IMR-90 (cell line): ENCODE measurements around the gene BRINP3. TPM values are rescaled to one million over a fixed set of nuclear protein-coding genes. Genes with fewer than 3 reads are reported as not detected.

ENCODE experiments used
- ATAC-seq: fragments of 200-7000 bp; cut with Tn5 transposase; 2 replicates; pipeline ENCODE4 v1.9.1; 2020; ENCODE audit warnings: low read depth, mild to moderate bottlenecking, moderate library complexity
- BruUV-seq: library from RNA; stranded (reverse); fragments of 400-500 nt; replicated peaks from 2 replicates; lab custom pipeline; 2021; lab: Mats Ljungman, UMichigan
- CTCF ChIA-PET: fragments of 300-600 bp; formaldehyde crosslinking; extraction: SDS; loops from one replicate; lab custom pipeline; 2021; ENCODE audit warnings: antibody characterized with exemption; lab: Yijun Ruan, JAX
- POLR2A ChIA-PET: fragments of 300-600 bp; sonication (Branson Sonifier 250); formaldehyde crosslinking; loops from one replicate; lab custom pipeline; 2022; ENCODE audit warnings: antibody characterized with exemption; ENCODE audit not compliant: unreplicated experiment; lab: Charles Lee
- DNase-seq: peaks from one replicate; pipeline ENCODE4 v3.0.0; 2013
- H2AFZ ChIP-seq: replicated peaks from 2 replicates; pipeline ENCODE3; 2013; ENCODE audit warnings: low read length, mild to moderate bottlenecking; ENCODE audit not compliant: poor library complexity
- H2AK5ac ChIP-seq: 2 replicates; pipeline ENCODE4 v1.6.1; 2013; ENCODE audit warnings: low read depth, low read length, inconsistent platforms
- H2AK9ac ChIP-seq: replicated peaks from 2 replicates; pipeline ENCODE3; 2013; ENCODE audit warnings: mild to moderate bottlenecking, low read depth, low read length, moderate library complexity; ENCODE audit not compliant: poor library complexity
- H2BK120ac ChIP-seq: 2 replicates; pipeline ENCODE4 v1.6.1; 2013; ENCODE audit warnings: low read depth, low read length, inconsistent platforms
- H2BK15ac ChIP-seq: 3 replicates; pipeline ENCODE4 v1.6.1; 2013; ENCODE audit warnings: low read depth, low read length, inconsistent platforms
- H2BK20ac ChIP-seq: 2 replicates; pipeline ENCODE4 v1.6.1; 2013; ENCODE audit warnings: low read depth, mild to moderate bottlenecking, inconsistent platforms, low read length, moderate library complexity
- H2BK5ac ChIP-seq: 2 replicates; pipeline ENCODE4 v1.6.1; 2013; ENCODE audit warnings: mild to moderate bottlenecking, low read depth, low read length, inconsistent platforms; ENCODE audit not compliant: poor library complexity, severe bottlenecking
- H3K14ac ChIP-seq: replicated peaks from 2 replicates; pipeline ENCODE4 v1.6.1; 2013; ENCODE audit warnings: low read depth, low read length, inconsistent platforms
- H3K18ac ChIP-seq: 2 replicates; pipeline ENCODE4 v1.6.1; 2013; ENCODE audit warnings: low read depth, low read length, control low read depth
- H3K23ac ChIP-seq: 2 replicates; pipeline ENCODE4 v1.6.1; 2013; ENCODE audit warnings: low read depth, low read length, inconsistent platforms
- H3K27ac ChIP-seq: 2 replicates; pipeline ENCODE4 v1.5.1; 2013; ENCODE audit warnings: mild to moderate bottlenecking, control low read depth, low read length; ENCODE audit not compliant: insufficient read depth
- H3K27me3 ChIP-seq: 2 replicates; pipeline ENCODE4 v1.6.1; 2013; ENCODE audit warnings: low read length; ENCODE audit not compliant: control insufficient read depth, insufficient read depth
- H3K36me3 ChIP-seq: 2 replicates; pipeline ENCODE4 v1.6.1; 2013; ENCODE audit warnings: low read length, mixed read lengths; ENCODE audit not compliant: control insufficient read depth, insufficient read depth
- H3K4ac ChIP-seq: 2 replicates; pipeline ENCODE4 v1.6.1; 2013; ENCODE audit warnings: low read depth, low read length, inconsistent platforms
- H3K4me1 ChIP-seq: 2 replicates; pipeline ENCODE4 v1.6.1; 2013; ENCODE audit warnings: low read length, mixed read lengths; ENCODE audit not compliant: control insufficient read depth, insufficient read depth
- H3K4me2 ChIP-seq: 2 replicates; pipeline ENCODE4 v1.6.1; 2013; ENCODE audit warnings: low read depth, mild to moderate bottlenecking, control low read depth, low read length, moderate library complexity
- H3K4me3 ChIP-seq: 2 replicates; pipeline ENCODE4 v1.5.1; 2013; ENCODE audit warnings: low read depth, mild to moderate bottlenecking, control low read depth, low read length, moderate library complexity; ENCODE audit not compliant: insufficient read depth
- H3K56ac ChIP-seq: 2 replicates; pipeline ENCODE4 v1.6.1; 2013; ENCODE audit warnings: low read length, inconsistent platforms; ENCODE audit not compliant: insufficient read depth; ENCODE audit errors: extremely low read depth
- H3K79me1 ChIP-seq, 2 experiments: 2 replicates each; pipeline ENCODE4 v1.6.1; 2013; ENCODE audit warnings: low read length in 2 of 2, inconsistent platforms in 1 of 2, low read depth in 1 of 2
- H3K9ac ChIP-seq: 2 replicates; pipeline ENCODE4 v1.6.1; 2013; ENCODE audit warnings: low read depth, low read length, control low read depth
- H3K9me1 ChIP-seq: 2 replicates; pipeline ENCODE4 v1.6.1; 2013; ENCODE audit warnings: low read length, inconsistent platforms; ENCODE audit not compliant: insufficient read depth
- H3K9me3 ChIP-seq: 2 replicates; pipeline ENCODE4 v1.6.1; 2013; ENCODE audit warnings: low read length; ENCODE audit not compliant: control insufficient read depth, insufficient read depth
- H4K20me1 ChIP-seq: 2 replicates; pipeline ENCODE4 v1.6.1; 2013; ENCODE audit warnings: low read length, inconsistent platforms; ENCODE audit not compliant: insufficient read depth
- H4K5ac ChIP-seq: 2 replicates; pipeline ENCODE4 v1.6.1; 2013; ENCODE audit warnings: mild to moderate bottlenecking, low read depth, low read length, control low read depth
- H4K8ac ChIP-seq, 2 experiments: 2 replicates each; pipeline ENCODE4 v1.6.1; 2013; ENCODE audit warnings: low read depth in 2 of 2, low read length in 2 of 2, control low read depth in 1 of 2, inconsistent platforms in 1 of 2
- H4K91ac ChIP-seq: 2 replicates; pipeline ENCODE4 v1.6.1; 2013; ENCODE audit warnings: low read depth, low read length, inconsistent platforms; ENCODE audit not compliant: insufficient read depth
- CHD1 ChIP-seq: IDR thresholded peaks from 2 replicates; pipeline ENCODE4 v1.6.1; 2012; ENCODE audit warnings: low read depth, low read length, improper control_type of control experiment
- FOS ChIP-seq: fragments of 150-350 bp; IDR thresholded peaks from 2 replicates; pipeline ENCODE4 v1.6.1; 2016; ENCODE audit warnings: low read depth, low read length
- MAFK ChIP-seq: IDR thresholded peaks from 2 replicates; pipeline ENCODE4 v1.6.1; 2012; ENCODE audit warnings: low read depth, low read length, improper control_type of control experiment
- POLR2A ChIP-seq: IDR thresholded peaks from 2 replicates; pipeline ENCODE4 v1.6.1; 2012; ENCODE audit warnings: mild to moderate bottlenecking, low read depth, low read length
- RAD21 ChIP-seq: IDR thresholded peaks from 2 replicates; pipeline ENCODE4 v1.6.1; 2012; ENCODE audit warnings: low read length, improper control_type of control experiment
- SMC3 ChIP-seq: fragments of 150-350 bp; IDR thresholded peaks from 2 replicates; pipeline ENCODE4 v1.6.1; 2016; ENCODE audit warnings: low read depth, mild to moderate bottlenecking, antibody characterized with exemption, low read length, moderate library complexity
- WGBS, 2 experiments: methylation state at CpG; one replicate each; pipeline versions ENCODE4 v1.1.5 to v1.1.7; 2013; ENCODE audit warnings: missing lambda C conversion rate in 2 of 2; ENCODE audit not compliant: insufficient read length in 1 of 2; ENCODE audit errors: extremely low coverage in 2 of 2; 5-methylcytosine and 5-hydroxymethylcytosine counted together
- dilution Hi-C: fragments of 300-500 bp; cut with HindIII; formaldehyde crosslinking; loops from one replicate; pipeline ENCODE4 v1.14.3; 2018; ENCODE audit warnings: low sequenced_read_pairs; ENCODE audit not compliant: unreplicated experiment
- in situ Hi-C: fragments of 300-500 bp; cut with MboI; formaldehyde crosslinking; loops from 3 replicates; pipeline ENCODE4 v1.14.3; 2019; ENCODE audit warnings: low sequenced_read_pairs, inconsistent platforms, mixed read lengths
- intact Hi-C: fragments of 100-400 bp; cut with micrococcal nuclease; formaldehyde crosslinking; loops from 2 replicates; pipeline ENCODE4 v1.10.0; 2022
- polyA plus RNA-seq, 3 experiments: library from polyadenylated mRNA; depleted of rRNA; stranded (reverse); fragments of >200 nt; gene quantifications; 2 replicates each; pipeline ENCODE4 v1.2.3, GENCODE V29; 2012; ENCODE audit warnings: low replicate concordance in 1 of 3
- total RNA-seq: library from RNA; depleted of rRNA; stranded (reverse); fragments of >200 nt; gene quantifications from 2 replicates; pipeline ENCODE4 v1.2.3, GENCODE V29; 2012
- TF ChIP-seq, protein P1 (sequence below): fragments of 150-350 bp; IDR thresholded peaks from 2 replicates; pipeline ENCODE4 v1.6.1; 2017; ENCODE audit warnings: mild to moderate bottlenecking, antibody characterized with exemption, low read length, low read depth
- TF ChIP-seq, protein P2 (sequence below): conservative IDR thresholded peaks from 2 replicates; pipeline ENCODE4 v1.5.1; 2012; ENCODE audit warnings: mild to moderate bottlenecking, low read depth, low read length, improper control_type of control experiment

Gene BRINP3
- total and polyA plus RNA-seq, 2 of the 4 experiments (the other 2 are of a cell fraction): 0.15 to 0.36 TPM

DNA sequence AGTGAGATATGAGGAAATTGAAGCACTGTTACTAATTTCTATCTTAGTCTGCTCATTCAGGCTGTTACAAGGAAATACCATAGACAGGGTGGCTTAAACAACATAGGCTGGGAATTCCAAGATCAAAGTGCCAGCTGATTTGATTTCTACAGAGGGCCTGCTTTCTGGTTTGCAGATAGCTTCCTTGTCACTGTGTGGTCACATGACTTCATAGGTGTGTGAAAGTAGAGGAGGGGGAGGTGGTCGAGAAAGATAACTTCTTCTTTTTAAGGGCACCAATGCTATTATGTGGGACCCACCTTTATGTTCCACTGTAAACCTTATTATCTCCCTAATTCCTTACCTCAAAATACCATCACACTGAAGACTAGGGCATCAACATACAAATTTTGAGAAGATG, 6.4 kb upstream of the BRINP3 start:
- Histone ChIP-seq H3K36me3 (no peaks in the 10 kb centered on the region), H2BK120ac (no peak overlapping the region), H2AFZ (no peak overlapping the region), H3K23ac (no peak overlapping the region), H4K20me1 (no peaks in the 10 kb centered on the region), H3K56ac (no peak overlapping the region), H2BK5ac (no peak overlapping the region), H2BK20ac (no peak overlapping the region), H3K4me3 (no peak overlapping the region), H3K14ac (no peak overlapping the region), H3K79me1 (no peaks in the 10 kb centered on the region), H3K4me1 (no peaks in the 10 kb centered on the region), H3K9me3 (no peaks in the 10 kb centered on the region), H2AK9ac (no peak overlapping the region), H3K9ac (no peak overlapping the region), H3K27me3 (no peaks in the 10 kb centered on the region), H3K18ac (no peak overlapping the region), H4K91ac (no peak overlapping the region), H3K4me2 (no peak overlapping the region), H3K27ac (no peak overlapping the region), H4K5ac (no peak overlapping the region), H4K8ac (no peak overlapping the region), H2BK15ac (no peak overlapping the region), H3K4ac (no peak overlapping the region), H2AK5ac (no peak overlapping the region), H3K9me1 (no peaks in the 10 kb centered on the region)
- dilution Hi-C loops: no loop called here
- no TSS peak for BruUV-seq
- no peak for TF ChIP-seq CHD1
- TF ChIP-seq POLR2A: no peak
- TF ChIP-seq RAD21: no peak
- no peak for TF ChIP-seq FOS
- TF ChIP-seq, protein P1, sequence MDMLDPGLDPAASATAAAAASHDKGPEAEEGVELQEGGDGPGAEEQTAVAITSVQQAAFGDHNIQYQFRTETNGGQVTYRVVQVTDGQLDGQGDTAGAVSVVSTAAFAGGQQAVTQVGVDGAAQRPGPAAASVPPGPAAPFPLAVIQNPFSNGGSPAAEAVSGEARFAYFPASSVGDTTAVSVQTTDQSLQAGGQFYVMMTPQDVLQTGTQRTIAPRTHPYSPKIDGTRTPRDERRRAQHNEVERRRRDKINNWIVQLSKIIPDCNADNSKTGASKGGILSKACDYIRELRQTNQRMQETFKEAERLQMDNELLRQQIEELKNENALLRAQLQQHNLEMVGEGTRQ: no peak
- TF ChIP-seq, protein P2, sequence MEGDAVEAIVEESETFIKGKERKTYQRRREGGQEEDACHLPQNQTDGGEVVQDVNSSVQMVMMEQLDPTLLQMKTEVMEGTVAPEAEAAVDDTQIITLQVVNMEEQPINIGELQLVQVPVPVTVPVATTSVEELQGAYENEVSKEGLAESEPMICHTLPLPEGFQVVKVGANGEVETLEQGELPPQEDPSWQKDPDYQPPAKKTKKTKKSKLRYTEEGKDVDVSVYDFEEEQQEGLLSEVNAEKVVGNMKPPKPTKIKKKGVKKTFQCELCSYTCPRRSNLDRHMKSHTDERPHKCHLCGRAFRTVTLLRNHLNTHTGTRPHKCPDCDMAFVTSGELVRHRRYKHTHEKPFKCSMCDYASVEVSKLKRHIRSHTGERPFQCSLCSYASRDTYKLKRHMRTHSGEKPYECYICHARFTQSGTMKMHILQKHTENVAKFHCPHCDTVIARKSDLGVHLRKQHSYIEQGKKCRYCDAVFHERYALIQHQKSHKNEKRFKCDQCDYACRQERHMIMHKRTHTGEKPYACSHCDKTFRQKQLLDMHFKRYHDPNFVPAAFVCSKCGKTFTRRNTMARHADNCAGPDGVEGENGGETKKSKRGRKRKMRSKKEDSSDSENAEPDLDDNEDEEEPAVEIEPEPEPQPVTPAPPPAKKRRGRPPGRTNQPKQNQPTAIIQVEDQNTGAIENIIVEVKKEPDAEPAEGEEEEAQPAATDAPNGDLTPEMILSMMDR: no peak
- TF ChIP-seq MAFK: no peak
- no peak for TF ChIP-seq SMC3
- intact Hi-C loops: no loop called here
- WGBS, 2 experiments: no CpG with 5 or more reads among the region's 1 CpG
- ChIA-PET POLR2A (no interaction called here), CTCF (interaction anchor here (1.5 kb wide), 1 partner anchor 11 kb away, joined by 3 read pairs; no protein-coding TSS in a partner anchor)
- DNase-seq (no peak), ATAC-seq (no peak)
- in situ Hi-C loops: no loop called here
